ENCODE measurements around the gene CD300E. TPM values are rescaled to one million over a fixed set of nuclear protein-coding genes. Genes with fewer than 3 reads are reported as not detected.
"Not testable (repeated sequence)": the region's sequence is repeated elsewhere in the genome, so short reads cannot be mapped to it uniquely, and the experiment has no call there.

The CD300E gene
- total RNA-seq, 2 experiments from 2014 or later: 0.93 to 0.98 TPM

GRCh38 chr17:74574489-74575142 lies 48.9 kb downstream of the CD300E start:
- Mint-ChIP-seq H3K27ac (no peak overlapping the region), H3K9me3 (no peaks in the 10 kb centered on the region), H3K36me3 (ENCODE audit: low read depth) (no peaks in the 10 kb centered on the region), H3K4me3 (no peak overlapping the region), H3K4me1 (ENCODE audit: low read depth) (peaks cover 10% of the 10 kb centered on the region), H3K27me3 (peaks cover 12% of the 10 kb centered on the region)
- intact Hi-C loops (cut with DNase I, micrococcal nuclease): no loop called here
- peaks cover 1 to 3% of the 10 kb centered on the region in 2 experiments for H3K27me3 ChIP-seq (ENCODE audit: control insufficient read depth in 1 of 2, insufficient read depth in 2 of 2, low read length in 2 of 2)
- CTCF ChIA-PET: interaction anchor here (2.8 kb wide), 1 partner anchor 9 kb away, joined by 10 read pairs; no protein-coding TSS in a partner anchor
- H3K9me3 ChIP-seq (ENCODE audit: control insufficient read depth in 1 of 2, insufficient read depth in 1 of 2, low read length in 2 of 2): no peaks in the 10 kb centered on the region
- DNase-seq: no peak
- POLR2A ChIA-PET: no interaction called here
- TF ChIP-seq CTCF (IDR thresholded peaks at IDR 0.05): no peak
- no peak overlapping the region for H3K27ac ChIP-seq (ENCODE audit: low read depth in 1 of 2, low read length in 2 of 2)
- no peaks in the 10 kb centered on the region for H3K36me3 ChIP-seq (ENCODE audit: insufficient read depth, low read length)
- no peak for ATAC-seq (ENCODE audit: poor library complexity)
- peaks cover 5% of the 10 kb centered on the region for H3K4me1 ChIP-seq (ENCODE audit: insufficient read depth, low read length)
- no peak overlapping the region for H3K4me3 ChIP-seq (ENCODE audit: low read length)

GRCh38 chr17:74573635-74574034 lies 49.9 kb downstream of the CD300E start:
- H3K9me3 Mint-ChIP-seq; DNase-seq; ATAC-seq (ENCODE audit: poor library complexity); H3K4me3 ChIP-seq (ENCODE audit: low read length); H3K36me3 Mint-ChIP-seq (ENCODE audit: low read depth); H3K4me1 Mint-ChIP-seq (ENCODE audit: low read depth); H3K27ac Mint-ChIP-seq; H3K9me3 ChIP-seq (ENCODE audit: control insufficient read depth in 1 of 2, insufficient read depth in 1 of 2, low read length in 2 of 2); intact Hi-C loops (cut with DNase I, micrococcal nuclease); H3K4me3 Mint-ChIP-seq; H3K36me3 ChIP-seq (ENCODE audit: insufficient read depth, low read length); H3K4me1 ChIP-seq (ENCODE audit: insufficient read depth, low read length); H3K27ac ChIP-seq (ENCODE audit: low read depth in 1 of 2, low read length in 2 of 2); CTCF ChIA-PET; POLR2A ChIA-PET: not testable (repeated sequence)
- H3K27me3 ChIP-seq (ENCODE audit: control insufficient read depth in 1 of 2, insufficient read depth in 2 of 2, low read length in 2 of 2): peaks cover 6 to 11% of the 10 kb centered on the region in 2 experiments
- peaks cover 17% of the 10 kb centered on the region for H3K27me3 Mint-ChIP-seq

GRCh38 chr17:74573169-74573568 lies 50.4 kb downstream of the CD300E start:
- CTCF ChIA-PET: no interaction called here

More at GRCh38 chr17:74573169-74573568, 50.4 kb downstream of the CD300E start:
- Histone ChIP-seq H3K9me3 (ENCODE audit: control insufficient read depth in 1 of 2, insufficient read depth in 1 of 2, low read length in 2 of 2) (no peaks in the 10 kb centered on the region), H3K27ac (ENCODE audit: low read depth in 1 of 2, low read length in 2 of 2) (no peak overlapping the region), H3K4me3 (ENCODE audit: low read length) (no peak overlapping the region), H3K36me3 (ENCODE audit: insufficient read depth, low read length) (no peaks in the 10 kb centered on the region), H3K27me3 (ENCODE audit: control insufficient read depth in 1 of 2, insufficient read depth in 2 of 2, low read length in 2 of 2) (peaks cover 8 to 11% of the 10 kb centered on the region in 2 experiments), H3K4me1 (ENCODE audit: insufficient read depth, low read length) (peaks cover 7% of the 10 kb centered on the region)
- no peaks in the 10 kb centered on the region for H3K4me1 Mint-ChIP-seq (ENCODE audit: low read depth)
- DNase-seq (no peak), ATAC-seq (ENCODE audit: poor library complexity) (no peak)
- H3K36me3 Mint-ChIP-seq (ENCODE audit: low read depth): no peaks in the 10 kb centered on the region
- POLR2A ChIA-PET: no interaction called here
- no peak overlapping the region for H3K4me3 Mint-ChIP-seq
- H3K27ac Mint-ChIP-seq: no peak overlapping the region
- no peak for TF ChIP-seq CTCF (IDR thresholded peaks at IDR 0.05)
- H3K9me3 Mint-ChIP-seq: no peaks in the 10 kb centered on the region
- H3K27me3 Mint-ChIP-seq: peaks cover 22% of the 10 kb centered on the region
- intact Hi-C loops (cut with DNase I, micrococcal nuclease): no loop called here

Measured in CD4-positive, alpha-beta T cell (primary cell).